GOT3 (cell line): ENCODE data around the gene AADACL4.
"Not testable (repeated sequence)": the region's sequence is repeated elsewhere in the genome, so short reads cannot be mapped to it uniquely, and the experiment has no call there.

Source experiments
- DNase-seq: peaks from one replicate; lab custom pipeline; 2025; ENCODE audit warnings: mixed read lengths; lab: John Stamatoyannopoulos, UW

The AADACL4 gene

DNA sequence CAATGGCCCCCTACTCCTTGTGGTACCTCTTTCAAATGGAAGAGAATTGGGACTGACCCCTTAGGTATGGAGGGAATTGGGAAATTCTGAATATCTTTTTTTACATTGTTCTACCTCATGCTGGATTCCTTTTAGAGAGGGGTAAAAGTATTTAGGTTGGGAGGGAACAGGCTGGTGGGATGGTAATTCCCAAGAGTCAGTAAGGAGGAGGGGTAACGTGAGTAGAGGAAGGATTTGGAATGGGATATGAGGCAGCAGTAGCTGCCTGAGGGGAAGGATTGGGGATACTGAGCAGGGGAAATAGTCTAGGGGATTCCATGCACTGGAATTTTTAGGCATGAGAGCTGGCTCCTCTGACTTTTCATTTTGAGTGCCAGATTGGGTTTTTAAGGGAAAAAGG is 68.2 kb downstream of the AADACL4 start:
- no peak for DNase-seq

DNA sequence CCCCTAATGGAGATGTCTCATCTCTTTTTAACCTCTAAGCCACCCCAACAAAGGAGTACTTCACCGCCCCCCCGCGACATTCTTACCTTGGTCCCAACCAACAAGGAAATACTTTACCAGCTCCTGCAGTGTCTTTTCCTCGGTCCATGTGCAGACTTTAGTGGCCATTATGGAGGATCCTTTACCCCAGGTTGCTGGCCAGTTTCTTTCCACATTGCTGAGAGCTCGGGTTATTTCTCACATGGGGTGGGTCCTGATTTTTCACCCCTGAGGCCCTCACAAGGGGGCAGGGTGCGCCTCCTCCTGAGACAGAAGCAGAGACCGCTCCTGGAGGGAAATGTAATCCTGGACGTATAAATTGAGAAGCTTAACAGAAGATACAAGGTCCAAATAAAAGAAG is 69.0 kb downstream of the AADACL4 start:
- DNase-seq: no peak

DNA sequence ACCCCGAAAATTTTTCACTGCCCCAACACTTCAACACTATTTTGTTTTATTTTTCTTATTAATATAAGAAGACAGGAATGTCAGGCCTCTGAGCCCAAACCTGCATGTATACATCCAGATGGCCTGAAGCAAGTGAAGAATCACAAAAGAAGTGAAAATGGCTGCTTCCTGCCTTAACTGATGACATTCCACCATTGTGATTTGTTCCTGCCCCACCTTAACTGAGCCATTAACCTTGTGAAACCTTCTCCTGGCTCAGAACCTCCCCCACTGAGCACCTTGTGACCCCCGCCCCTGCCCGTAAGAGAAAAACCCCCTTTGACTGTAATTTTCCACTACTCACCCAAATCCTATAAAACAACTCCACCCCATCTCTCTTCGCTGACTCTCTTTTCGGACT is 69.8 kb downstream of the AADACL4 start:
- DNase-seq: not testable (repeated sequence)

DNA sequence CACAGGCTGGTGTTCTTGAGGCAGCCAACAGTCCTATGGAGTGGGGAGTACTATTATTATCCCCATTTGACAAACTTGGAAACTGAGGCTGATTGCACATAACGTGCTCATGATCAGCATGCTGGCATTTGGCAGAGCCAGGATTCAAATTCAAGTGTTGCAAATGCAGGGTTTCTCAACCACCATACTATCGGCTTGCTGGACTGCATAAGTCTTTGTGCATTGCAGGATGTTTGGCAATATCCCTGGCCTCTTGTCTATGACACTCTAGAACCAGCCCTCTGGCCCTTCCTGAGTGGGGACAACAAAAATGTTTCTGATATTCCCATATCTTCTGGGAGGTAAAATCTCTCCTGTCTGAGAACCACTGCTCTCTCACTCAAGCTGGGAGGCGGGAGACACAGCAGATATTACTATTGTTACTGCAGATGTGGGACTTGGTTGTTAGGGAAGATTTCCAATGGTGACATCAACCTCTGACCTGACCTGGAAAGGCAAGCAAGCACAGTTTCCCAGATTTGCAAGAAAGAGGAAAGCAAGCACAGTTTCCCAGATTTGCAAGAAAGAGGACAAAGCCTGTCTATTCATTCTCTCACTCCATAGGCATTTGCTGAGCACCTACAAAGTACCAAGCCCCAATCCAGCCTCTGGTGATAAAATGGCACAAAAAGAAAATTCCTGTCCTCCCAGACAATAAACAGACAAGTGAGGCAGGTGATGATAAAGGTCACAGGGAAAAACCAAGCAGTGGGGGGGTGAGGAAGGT is 71.0 kb downstream of the AADACL4 start:
- DNase-seq: no peak

DNA sequence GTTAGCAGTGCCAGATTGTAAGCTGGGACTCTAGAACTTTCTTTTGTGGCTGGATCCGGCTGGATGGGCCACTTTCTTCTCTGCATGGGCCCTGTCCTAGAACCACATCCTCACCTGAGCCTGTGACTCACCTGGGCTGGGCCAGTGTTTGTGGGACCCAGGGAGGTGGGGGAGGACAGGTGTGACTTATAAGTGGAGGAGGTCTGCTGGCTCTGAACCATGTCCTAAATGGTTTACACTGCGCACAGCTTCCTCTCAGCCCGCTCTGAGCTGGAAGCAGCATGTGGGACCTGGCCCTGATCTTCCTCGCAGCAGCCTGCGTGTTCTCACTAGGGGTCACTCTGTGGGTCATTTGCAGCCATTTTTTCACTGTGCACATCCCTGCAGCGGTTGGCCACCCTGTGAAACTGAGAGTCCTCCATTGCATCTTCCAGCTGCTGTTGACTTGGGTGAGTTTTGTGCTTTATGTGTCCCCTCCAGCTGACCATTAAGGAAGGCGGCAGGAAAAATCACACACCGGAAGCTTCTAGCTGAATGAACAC is 72.1 kb downstream of the AADACL4 start, which contains the start of gene AADACL3:
Gene AADACL3, plus strand, starts transcription at position 215 of the 542 bp plus-strand sequence. Its CDS starts 67 bp downstream, at position 282.
- DNase-seq: no peak
